PC-3 (cell line): Measurements from ENCODE around the gene SPATA16.

ENCODE experiments used
- CTCF ChIP-seq: fragments of 300-600 bp; sonication (generic); conservative IDR thresholded peaks from 2 replicates; pipeline ENCODE4 v1.5.1; 2017; ENCODE audit warnings: antibody characterized with exemption, low read depth, mild to moderate bottlenecking, low read length
- EZH2 ChIP-seq: fragments of 300-600 bp; sonication (generic); IDR thresholded peaks from one replicate; pipeline ENCODE4 v1.6.1; 2017; ENCODE audit warnings: antibody characterized with exemption, mild to moderate bottlenecking, low read length; ENCODE audit not compliant: unreplicated experiment
- EZH2phosphoT487 ChIP-seq: fragments of 300-600 bp; sonication (generic); IDR thresholded peaks from 2 replicates; pipeline ENCODE4 v1.6.1; 2018; ENCODE audit warnings: mild to moderate bottlenecking, antibody characterized with exemption, low read length, borderline replicate concordance

GRCh38 chr3:173044998-173045397, 96.0 kb downstream of the SPATA16 start:
- TF ChIP-seq CTCF (no peak), EZH2 (no peak), EZH2phosphoT487 (no peak)
